HG03103 (cell line): ENCODE measurements around the gene MMAB.

ENCODE experiments used
- ATAC-seq: cut with Tn5 transposase; IDR thresholded peaks from one replicate; pipeline ENCODE4 v1.9.1; 2021; ENCODE audit warnings: low read depth; ENCODE audit not compliant: unreplicated experiment

MMAB gene

DNA sequence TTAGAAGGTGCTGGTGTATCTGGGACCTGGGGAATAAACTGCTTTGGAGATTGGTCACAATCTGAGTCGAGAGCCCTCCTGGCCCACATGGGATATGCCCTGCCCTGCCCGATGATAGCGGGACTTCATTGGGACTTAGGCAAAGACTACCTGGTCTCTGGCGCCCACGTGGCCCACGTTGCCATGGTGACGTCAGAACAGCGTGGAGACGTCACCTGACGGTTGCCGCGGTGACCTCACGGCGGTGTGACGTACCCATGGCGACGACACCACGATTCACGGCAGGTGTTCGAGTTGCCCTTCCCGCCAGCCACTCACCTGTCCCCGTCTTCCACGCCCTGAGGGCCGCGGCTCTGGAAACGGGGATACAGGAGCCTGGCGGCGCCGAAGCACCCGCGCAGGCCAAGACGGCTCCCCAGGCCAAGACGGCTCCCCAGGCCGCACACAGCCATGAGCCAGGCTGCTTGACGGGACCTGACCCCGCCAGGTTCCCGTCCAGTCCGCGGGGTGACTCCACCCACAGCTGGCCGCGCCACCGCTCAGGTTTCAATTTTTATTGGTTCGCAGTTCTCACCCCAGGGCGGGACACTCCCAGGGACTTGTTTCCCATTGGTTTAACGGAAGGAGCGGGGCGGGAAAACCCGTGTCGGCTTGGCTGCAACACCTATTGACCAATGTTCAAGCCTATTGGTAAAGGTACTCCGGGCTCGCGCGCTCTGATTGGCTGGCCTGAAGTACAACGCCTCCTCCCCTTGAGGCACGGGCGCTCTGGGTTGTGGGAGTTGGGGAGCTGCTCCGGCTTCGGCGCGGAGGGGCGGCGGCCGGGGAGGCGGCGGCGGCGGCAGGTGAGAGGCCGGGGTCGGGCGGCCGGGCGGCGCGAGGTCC is at the start of gene MMAB, which contains the start of gene MVK:
TSS of gene MMAB (minus strand) at position 476 of the 885 bp plus-strand sequence. CDS start at position 452, 24 bp downstream.
TSS of gene MVK (plus strand) at position 766 of the 885 bp plus-strand sequence. CDS start 1,029 bp downstream, outside the sequence.
- ATAC-seq = peak; percentile 89

DNA sequence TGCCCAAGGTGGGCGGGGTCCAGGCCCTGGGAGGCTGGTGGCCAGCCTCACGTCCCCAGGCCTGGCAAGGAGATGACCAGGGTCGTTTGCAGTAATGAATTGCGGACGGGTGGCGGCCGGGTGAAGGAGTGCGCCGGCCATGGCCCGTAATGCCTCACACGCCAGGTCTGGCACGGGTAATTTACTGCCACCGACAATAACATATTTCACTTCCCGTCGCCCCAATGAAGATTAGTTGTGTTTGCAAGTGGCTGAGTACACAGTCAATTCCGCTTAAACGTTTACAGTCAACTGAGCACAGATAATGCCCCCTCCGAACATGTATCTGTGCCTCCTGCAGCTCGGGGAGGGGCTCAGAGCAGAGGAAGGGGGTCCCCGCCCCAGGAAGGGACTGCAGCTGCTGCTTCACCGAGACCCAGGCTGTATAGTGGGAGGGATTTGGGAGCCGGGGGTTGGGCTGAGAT is 48.6 kb upstream of the MMAB start:
- no peak for ATAC-seq

DNA sequence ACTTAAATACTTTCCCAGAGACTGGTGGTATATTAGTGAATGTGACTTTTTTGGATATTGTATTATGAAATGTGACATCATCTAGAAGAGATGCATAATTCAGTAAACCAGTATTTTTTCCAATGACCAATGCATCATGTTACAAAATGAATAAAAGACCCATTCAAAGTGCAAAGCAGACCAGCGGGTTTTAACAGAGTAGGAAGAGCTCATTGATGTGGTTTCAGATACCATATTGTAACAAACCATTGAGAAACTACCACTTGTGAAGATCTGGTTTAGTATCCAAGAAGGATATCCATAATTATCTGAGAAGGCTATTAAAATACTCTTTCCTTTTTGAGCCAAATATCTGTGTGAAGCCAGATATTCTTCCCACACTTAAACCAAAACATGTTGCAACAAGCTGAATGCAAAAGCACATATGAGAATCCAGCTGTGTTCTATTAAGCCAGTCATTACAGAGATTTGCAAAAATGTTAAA is 47.9 kb upstream of the MMAB start:
- ATAC-seq = no peak

DNA sequence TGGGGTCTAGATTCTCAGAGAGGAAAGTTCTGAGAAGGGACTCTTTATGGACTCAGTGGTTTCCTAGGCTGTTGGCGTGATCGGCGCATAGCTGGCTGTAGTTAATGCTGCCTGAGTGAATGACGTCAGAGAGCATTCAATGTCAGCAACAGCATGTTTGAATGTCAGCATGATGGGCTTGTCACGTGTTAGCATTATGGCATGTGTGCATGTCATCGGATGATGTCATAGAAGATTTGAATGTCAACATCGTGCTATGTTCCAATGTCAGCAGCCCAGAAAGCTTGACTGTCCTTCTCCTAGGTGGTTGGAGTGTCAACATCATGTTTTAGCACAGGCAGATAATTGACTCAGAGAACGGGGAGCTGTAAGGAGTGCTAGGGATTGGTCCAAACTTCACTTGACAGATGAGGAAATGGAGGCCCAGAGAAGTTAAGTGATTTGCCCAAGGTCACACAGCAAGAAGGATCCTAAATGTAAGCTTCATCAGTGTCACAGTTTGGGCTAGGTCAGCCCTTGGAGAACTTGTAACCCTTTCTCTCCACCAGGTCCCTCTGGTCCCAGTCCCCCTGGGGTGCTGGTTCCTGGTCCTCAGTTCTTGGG is 45.8 kb upstream of the MMAB start:
- no peak for ATAC-seq

DNA sequence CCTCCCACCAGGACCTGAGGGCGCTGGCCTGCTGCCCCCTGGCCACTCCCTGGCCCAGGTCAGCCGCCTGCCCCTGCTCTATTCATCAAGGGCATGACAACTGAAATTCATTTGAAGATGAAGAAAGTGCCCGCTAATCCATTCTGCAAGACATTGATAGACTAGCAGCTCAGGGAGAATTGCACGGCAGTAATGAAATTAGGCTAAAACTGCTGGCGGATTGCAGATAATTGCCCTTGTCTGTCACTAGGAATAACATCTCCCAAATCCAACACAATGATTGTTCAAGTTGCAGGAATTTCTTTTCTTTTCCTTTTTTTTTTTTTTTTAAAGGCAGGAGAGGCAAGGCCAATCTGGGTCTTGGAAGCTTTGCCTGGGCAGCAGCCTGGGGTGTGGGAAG is 44.8 kb upstream of the MMAB start:
- ATAC-seq = no peak

DNA sequence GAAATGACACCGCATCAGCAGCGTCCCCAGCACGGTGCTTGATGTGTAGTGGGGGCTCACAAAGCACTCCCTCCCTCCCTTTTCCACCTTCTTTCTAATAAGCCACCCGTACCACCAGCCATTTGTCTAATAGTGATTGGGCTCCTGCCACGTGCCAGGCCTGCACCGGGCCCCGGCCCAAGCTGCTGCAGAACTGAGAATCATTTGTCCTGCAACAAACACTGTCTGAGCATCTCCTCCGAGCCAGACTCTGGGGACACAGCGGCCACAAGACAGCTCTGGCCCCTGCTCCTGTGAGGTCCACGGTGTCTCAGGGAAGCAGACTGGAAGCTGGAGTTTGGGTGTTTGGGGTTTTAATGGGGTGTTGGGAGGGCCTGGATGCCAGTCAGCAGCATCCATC is 44.2 kb upstream of the MMAB start:
- ATAC-seq = no peak

DNA sequence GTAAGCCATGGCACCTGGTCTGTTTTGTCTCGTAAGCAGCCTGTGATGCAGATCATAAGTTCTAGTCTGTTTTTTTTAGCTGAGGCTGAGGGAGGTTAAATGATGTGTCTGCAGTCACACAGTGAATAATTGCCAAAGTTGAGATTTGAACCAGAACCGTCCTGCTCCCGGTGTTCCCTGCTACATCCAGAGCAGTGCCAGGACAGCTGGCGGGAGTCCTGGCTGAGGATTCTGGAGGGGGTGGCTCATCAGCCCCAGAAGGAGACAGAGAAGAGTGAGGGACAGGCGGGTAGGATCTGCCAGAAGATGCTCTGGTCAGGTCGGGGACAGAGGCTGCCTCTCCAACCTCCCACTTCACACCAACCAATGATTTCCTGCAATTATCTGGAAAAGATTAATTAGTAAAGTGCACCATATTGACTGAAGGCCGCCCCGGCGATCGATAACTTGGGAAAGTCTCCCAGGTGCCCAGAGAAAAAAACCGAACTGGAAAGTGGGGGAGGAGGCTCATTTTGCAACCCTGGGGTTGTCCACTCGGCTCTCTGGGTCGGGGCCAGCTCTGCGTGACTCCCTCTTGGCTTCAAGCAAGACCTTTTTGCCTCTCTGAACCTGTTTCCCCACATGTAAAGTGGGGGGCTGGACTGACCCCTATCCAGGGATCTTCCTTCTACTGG is 42.4 kb upstream of the MMAB start:
- ATAC-seq = no peak

DNA sequence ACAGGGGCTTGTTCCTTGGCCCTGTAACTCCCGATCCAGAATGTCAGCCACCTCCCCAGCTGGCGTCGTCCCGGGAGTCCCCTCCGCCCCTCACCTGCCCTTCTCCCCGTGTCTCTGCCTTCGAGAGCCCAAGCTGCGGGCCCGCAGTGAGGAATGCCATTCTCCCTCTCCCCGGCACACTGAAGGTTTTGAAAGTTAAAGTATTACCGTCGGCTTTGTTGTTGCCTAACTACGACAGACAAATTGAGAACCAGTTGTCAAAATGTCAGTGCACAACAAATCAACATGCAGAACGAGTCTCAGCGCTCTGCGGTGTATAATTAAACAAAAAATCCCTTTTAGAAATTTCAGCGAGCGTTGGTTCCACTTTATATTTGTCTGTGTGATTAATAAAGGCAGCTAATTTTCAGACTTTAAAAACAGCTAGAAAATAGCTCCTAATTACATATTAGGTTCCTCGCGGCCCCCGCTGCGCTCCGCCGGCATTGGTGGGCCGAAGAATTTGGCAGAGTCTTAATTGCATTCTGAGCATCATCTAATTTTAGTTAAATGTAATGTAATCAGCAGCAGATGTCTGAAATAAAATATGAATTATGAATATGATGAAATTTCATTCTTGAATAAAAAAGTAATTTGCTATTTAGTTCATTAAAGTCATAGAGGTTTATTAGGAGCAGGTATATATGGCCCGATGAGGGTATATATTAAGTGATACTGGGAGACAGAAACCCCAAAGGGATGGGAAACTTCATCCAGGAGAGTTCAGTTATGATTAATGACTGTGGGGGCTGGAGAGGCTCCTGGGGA is 40.5 kb upstream of the MMAB start:
- ATAC-seq = no peak

DNA sequence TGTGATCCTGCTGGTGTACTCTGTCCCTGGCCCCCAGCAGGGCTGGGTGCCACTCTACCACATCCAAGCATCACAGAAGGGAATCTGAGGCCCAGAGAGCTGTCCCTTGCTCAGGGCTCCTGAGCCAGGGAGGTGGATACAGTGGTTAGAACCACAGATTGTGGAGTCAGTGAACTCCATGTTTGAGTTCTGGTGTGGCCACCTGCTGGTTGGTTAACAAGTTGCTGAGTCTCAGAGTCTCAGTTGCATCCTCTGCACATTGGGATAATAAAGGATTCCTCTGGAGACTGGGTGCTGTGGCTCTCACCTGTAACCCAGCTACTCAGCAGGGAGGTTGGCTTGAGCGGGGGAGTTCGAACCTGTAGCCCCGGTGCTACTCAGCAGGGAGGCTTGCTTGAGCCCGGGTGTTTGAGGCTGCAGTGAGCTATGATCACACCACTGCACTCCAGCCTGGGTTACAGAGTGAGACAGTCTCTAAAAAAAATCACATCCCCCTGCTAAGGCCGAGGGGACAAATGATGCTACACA is 39.7 kb upstream of the MMAB start:
- ATAC-seq = no peak

DNA sequence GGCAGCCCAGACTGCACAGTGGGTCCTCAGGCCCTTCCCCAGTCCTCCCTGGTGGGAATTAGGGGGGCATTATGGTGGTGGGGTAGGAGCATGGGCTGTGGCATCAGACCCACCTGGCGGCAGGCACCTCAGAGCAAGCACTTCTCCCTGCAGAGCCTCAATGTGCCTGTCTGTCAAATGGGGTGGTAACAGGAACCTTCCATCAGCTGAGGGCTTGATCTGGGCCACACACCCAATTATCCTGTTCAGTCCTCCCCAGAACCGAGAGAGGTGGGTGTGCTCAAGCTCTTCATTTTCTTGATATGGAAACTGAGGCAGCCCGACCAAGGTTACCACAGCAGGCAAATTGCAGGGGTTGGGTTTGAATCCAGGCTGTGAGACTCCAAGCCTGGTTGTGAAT is 38.7 kb upstream of the MMAB start:
- no peak for ATAC-seq

DNA sequence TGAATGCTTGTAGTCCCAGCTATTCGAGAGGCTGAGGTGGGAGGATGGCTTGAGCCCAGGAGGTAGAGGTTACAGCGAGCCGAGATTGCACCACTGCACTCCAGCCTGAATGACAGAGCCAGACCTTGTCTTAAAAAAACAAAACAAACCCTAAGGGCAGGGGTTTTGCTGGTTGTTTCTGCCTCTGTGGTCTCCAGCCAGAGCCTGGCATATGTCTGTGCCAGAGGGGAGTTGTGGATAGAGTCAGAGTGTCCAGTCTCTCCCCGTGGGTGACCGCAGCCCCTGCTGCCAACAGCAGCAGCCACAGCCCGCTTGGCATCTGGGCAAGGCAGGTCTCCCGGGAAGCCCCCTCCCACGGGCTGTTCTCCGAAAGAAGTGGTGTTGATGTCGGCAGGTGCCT is 37.9 kb upstream of the MMAB start:
- no peak for ATAC-seq

DNA sequence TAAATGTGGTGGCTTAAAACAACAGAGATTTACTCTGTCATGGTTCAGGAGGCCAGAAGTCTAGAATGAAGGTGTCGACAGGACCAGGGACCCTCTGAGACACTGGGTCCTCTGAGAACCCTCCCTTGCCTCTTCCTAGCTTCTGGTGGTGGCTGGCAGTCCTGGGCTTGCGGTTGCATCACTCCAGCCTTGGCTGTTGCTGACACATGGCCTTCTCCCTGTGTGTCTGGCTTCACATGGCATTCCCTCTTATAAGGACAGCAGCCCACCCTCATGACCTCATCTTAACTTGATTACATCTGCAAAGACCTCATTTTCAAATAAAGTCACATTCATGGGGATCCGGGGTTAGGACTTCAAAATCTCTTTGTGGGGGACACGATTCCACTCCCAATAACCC is 37.2 kb upstream of the MMAB start:
- no peak for ATAC-seq

DNA sequence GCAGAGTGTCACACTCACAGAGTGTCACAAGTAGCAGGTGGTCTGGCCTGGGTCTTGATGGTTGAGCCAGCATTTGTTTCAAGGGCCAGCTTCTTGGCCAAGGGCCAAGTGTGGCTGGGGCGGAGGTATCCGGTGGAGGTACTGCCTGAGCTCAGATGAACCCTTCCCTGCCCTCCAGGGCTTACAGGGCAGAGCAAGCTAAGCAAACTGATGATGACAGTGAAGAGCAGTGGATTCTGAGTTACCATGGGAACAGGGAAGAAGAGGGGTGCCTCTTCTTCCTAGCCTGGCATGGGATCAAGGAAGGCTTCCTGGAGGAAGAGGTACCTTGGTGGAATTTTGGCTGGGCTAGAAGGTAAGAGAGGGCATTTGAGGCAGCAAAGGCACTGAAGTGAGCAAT is 36.0 kb upstream of the MMAB start:
- ATAC-seq = no peak

DNA sequence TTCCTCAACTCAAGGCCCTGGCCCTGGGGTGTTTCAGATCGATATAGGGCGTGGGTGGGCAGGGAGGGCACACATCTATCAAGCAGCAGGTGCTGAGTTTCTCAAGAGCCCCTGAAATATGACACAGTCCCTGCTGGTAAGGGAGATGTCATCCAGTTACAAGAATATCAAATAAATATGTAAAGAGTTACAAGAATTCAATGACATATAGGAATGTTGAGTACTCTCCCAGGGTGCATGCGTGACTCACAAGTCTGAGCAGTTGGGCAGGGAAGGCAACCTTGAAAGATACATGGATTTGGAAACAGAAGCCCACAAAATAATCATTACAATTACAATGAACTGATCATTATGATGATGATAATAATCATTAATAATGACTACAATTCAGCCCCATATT is 35.5 kb upstream of the MMAB start:
- ATAC-seq = no peak

DNA sequence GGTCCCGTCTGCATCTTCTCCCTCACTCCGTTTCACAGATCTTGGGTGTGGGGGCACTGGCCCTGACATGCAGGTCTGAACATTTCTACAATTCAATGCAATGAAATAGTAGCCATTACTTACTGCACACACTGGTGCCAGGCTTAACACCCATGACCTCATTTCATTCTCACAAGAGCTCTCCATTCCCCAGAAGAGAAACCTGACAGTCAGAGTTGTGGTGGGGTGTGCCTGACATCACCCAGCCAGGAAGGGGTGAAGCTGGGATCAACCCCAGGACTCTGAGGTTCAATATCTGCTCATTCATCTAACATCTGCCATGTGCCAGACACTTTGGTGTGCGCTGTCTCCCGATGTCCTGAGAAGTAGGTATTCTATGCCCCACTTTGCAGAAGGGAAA is 35.0 kb upstream of the MMAB start:
- ATAC-seq = no peak

DNA sequence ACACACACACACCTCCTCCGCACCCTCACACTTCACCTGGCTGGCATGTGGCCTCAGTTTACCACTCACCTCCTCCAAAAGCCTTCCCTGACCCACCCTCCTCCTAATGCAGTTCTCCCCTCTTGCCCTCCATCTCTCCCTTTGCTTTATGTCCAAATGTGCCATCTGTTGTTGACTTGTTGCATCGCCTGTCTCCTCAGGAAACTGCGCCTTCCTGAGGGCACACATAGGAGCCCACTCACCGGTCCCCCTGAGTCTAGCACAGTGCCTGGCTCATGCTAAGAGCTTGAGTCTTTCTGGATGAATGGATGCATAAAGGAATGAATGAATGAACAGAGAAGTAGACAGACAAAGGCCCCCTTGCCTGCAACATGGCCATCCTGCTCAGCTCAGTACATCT is 34.3 kb upstream of the MMAB start:
- no peak for ATAC-seq

DNA sequence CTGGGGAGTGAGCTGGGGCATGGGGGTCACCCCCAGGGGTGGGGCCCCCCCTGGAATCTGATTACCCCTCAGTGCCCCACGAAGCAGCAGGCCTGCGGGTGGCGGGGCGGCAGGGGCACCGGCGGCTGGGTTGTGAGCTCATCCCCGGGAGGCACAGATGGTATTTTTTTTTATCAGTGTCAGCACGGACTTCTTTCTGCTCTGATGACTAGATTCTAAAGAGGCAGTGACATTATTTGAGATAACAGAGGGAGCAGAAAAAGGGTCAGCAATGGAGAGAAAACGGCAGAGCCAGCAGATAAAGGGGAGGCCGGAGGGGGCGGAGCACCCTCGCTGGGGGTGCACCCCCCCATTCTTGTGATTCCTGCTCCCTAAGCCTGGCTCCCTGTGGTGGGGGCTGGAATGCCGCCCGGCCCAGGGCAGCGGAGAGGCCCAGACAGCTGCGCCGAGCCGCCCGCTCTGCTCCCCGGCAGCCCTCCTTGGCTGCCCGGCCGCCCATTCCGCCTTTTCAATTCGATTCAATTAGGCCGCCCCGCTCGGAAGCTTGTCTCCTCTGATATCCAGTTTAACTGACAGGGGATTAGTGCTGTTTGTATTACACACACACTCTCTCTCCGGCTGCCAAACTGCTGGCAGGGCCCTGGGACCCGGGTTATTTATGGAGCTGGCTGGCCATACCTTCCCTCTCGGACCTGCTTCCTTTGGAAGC is 33.2 kb upstream of the MMAB start:
- no peak for ATAC-seq

DNA sequence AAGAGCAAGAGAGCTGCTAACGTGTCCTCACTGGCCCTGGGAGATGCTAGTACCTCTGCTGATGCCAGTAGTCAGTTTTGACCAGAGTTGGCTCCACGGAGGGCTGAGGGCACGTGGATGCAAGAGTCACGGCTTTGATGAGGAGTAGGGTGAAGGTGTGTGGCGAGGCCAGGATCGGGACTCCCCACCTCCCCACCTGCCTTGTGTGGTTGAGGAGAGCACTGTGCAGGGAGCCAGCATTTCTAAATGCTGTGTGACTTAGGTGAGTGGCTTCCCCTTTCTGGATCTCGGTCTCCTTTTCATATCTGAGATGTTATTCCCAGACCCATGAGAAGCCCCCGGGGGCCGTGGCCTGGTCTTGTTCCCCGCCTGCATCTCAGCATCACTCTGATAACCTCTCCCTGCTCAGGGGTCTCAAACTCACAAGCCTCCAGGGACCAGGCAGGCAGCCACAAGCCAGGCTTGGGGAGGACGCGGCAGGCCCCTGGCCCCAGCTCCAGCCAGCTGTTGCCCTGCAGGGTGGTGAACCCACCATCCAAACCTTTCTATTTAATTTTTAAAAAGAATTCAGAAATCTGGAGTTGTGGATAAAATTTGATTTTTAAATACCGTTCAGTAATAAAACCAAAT is 32.4 kb upstream of the MMAB start:
- no peak for ATAC-seq

DNA sequence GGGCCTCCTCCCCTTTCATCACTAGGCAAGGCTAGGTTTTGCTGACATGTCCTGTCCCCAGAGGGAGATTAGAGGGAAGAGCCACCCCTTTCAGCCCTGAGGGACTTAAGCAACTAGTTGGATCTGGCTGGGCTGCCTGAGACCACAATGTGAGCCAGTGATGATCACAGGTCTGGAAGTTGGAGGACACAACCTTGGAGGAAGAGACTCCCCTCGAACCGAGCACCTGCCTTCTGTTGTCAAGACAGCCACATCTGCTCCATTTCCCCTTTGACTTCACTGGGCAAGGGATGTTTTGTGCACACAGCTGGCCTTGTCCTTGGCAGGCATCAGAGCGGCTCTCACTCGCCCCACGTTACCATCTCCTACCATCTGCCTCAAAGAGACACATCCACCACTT is 31.7 kb upstream of the MMAB start:
- ATAC-seq = no peak
